Tibial artery (tissue), 4 donors: ENCODE measurements around the gene SUSD2.
"Not testable (repeated sequence)": the region's sequence is repeated elsewhere in the genome, so short reads cannot be mapped to it uniquely, and the experiment has no call there.

ENCODE experiments used
- DNase-seq, 2 donors: peaks; one replicate each; pipeline ENCODE4 v3.0.0-alpha.2; 2019
- H3K27ac ChIP-seq, 2 donors: fragments of 200-600 bp; sonication (generic) in 1 of 2; 1 replicate in 1 of 2; 2 replicates in 1 of 2; pipeline ENCODE4 v1.5.1; 2018 to 2019; ENCODE audit warnings: mild to moderate bottlenecking in 1 of 2
- H3K27me3 ChIP-seq, 2 donors: fragments of 200-600 bp; sonication (generic) in 1 of 2; one replicate each; pipeline versions ENCODE4 v1.5.1 to v1.6.0; 2016 to 2019
- H3K36me3 ChIP-seq, 3 donors: fragments of 200-600 bp; sonication (generic) in 2 of 3; one replicate each; pipeline ENCODE4 v1.5.1; 2016 to 2019; ENCODE audit warnings: mild to moderate bottlenecking in 2 of 3
- H3K4me1 ChIP-seq, 4 donors: fragments of 200-600 bp; sonication (generic) in 2 of 4; 1 replicate in 3 of 4; 2 replicates in 1 of 4; pipeline ENCODE4 v1.5.1; 2016 to 2019
- H3K4me3 ChIP-seq, 2 donors: fragments of 200-600 bp; sonication (generic) in 1 of 2; 1 replicate in 1 of 2; 2 replicates in 1 of 2; pipeline ENCODE4 v1.5.1; 2018 to 2019; ENCODE audit warnings: mild to moderate bottlenecking in 2 of 2
- H3K9me3 ChIP-seq, 3 donors: fragments of 200-600 bp; sonication (generic) in 1 of 3; one replicate each; pipeline ENCODE4 v1.5.1; 2016 to 2019
- CTCF ChIP-seq, 2 experiments: fragments of 200-600 bp in 1 of 2; fragments of 450-650 bp in 1 of 2; IDR thresholded peaks; one replicate each; pipeline ENCODE4 v1.5.1; 2017 to 2019; ENCODE audit warnings: antibody characterized with exemption in 2 of 2, mild to moderate bottlenecking in 1 of 2, moderate library complexity in 1 of 2
- intact Hi-C: fragments of 100-400 bp; cut with DNase I; formaldehyde crosslinking; loops from one replicate; pipeline ENCODE4 v1.15.0; 2023; ENCODE audit warnings: low total_unique reads

SUSD2 gene

GRCh38 chr22:24180316-24181087 is 785 bp upstream of the SUSD2 start:
- Histone ChIP-seq H3K27me3 (no peaks in the 10 kb centered on the region), H3K27ac (peak overlapping the region; percentile 87 to 96), H3K9me3 (no peaks in the 10 kb centered on the region), H3K4me1 (peaks cover 14 to 97% (median 90%) of the 10 kb centered on the region in 4 donors), H3K4me3 (no peak overlapping the region), H3K36me3 (peaks cover 11 to 42% (median 19%) of the 10 kb centered on the region in 3 donors)
- no peak for DNase-seq
- intact Hi-C loops = no loop called here
- no peak for TF ChIP-seq CTCF (IDR thresholded peaks at IDR 0.05)

DNA sequence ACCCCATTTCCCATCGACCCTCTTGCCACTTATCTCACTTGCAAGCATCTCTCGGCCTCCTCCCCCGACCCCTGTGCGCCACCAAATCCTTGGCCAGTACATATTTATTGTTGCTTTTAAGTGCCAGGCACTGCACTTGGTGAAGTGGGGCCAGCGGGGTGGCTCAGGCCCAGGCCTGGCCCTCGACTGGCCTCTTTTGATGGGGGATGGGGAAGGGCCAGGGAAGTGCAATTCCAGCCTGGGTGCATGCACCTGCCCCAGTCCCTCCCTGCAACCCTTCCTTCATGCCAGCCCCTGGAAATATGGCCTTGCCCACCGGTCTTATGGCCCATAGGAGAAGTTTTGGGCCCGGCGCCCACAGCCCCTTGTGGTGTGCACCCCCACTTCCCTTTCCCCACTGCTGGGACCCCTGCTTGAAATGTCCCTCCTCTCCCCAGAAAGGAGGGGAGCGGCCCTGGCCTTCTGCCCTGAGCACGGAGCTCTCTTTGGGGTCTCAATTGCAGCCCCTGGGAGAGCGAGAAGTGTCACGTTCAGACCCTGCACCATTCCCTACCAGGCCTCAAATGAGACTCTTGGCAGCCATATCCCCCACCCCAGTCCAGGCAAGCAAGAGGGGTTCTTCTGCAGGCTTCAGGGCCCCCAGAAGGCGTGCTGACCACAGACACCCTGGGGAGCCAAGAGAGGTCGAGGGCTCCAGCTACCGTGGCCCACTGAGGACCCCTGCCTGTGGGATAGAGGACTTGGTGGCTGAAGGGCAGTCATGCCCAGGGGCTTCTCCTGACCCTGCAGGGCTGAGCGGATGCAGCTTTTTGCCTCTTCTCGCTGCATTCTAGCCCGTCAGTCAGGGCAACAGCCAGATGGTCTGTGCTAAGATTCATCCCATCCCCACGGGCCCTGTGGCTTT is 961 bp downstream of the SUSD2 start:
- intact Hi-C loops = no loop called here
- Histone ChIP-seq H3K27ac (peak overlapping the region; percentile 87 to 96), H3K4me3 (peak overlapping the region; percentile 50 to 53), H3K36me3 (peaks cover 28 to 48% (median 35%) of the 10 kb centered on the region in 3 donors), H3K27me3 (no peaks in the 10 kb centered on the region), H3K9me3 (no peaks in the 10 kb centered on the region), H3K4me1 (peaks cover 8 to 82% (median 73%) of the 10 kb centered on the region in 4 donors)
- DNase-seq = no peak
- TF ChIP-seq CTCF (IDR thresholded peaks at IDR 0.05) = peak in 1 of 2 experiments; percentile 30

- H3K4me1 ChIP-seq = peaks cover 6 to 76% (median 67%) of the 10 kb centered on the region in 4 donors
- peak overlapping the region; percentile 50 to 53 for H3K4me3 ChIP-seq
- H3K27me3 ChIP-seq, DNase-seq, intact Hi-C loops, H3K9me3 ChIP-seq: not testable (repeated sequence)
- H3K27ac ChIP-seq = peak overlapping the region; percentile 87 to 96
- peak in 1 of 2 experiments; percentile 3 for TF ChIP-seq CTCF (IDR thresholded peaks at IDR 0.05)
- H3K36me3 ChIP-seq = peaks cover 28 to 48% (median 41%) of the 10 kb centered on the region in 3 donors
Observed at GRCh38 chr22:24182900-24183246, 1.6 kb downstream of the SUSD2 start.

GRCh38 chr22:24183321-24184031 is 2.2 kb downstream of the SUSD2 start:
- TF ChIP-seq CTCF (IDR thresholded peaks at IDR 0.05) = no peak
- DNase-seq = no peak
- H3K36me3 ChIP-seq = peaks cover 28 to 48% (median 41%) of the 10 kb centered on the region in 3 donors
- H3K4me3 ChIP-seq = peak overlapping the region; percentile 50 to 53
- intact Hi-C loops = no loop called here
- no peaks in the 10 kb centered on the region for H3K27me3 ChIP-seq
- H3K9me3 ChIP-seq = no peaks in the 10 kb centered on the region
- H3K4me1 ChIP-seq = peaks cover 3 to 72% (median 61%) of the 10 kb centered on the region in 4 donors
- H3K27ac ChIP-seq = peak overlapping the region; percentile 87 to 96

GRCh38 chr22:24184057-24184798 is 2.9 kb downstream of the SUSD2 start:
- intact Hi-C loops = no loop called here
- DNase-seq = no peak
- H3K9me3 ChIP-seq = no peaks in the 10 kb centered on the region
- peaks cover 28 to 50% (median 42%) of the 10 kb centered on the region in 3 donors for H3K36me3 ChIP-seq
- peaks cover 0 to 74% (median 63%) of the 10 kb centered on the region in 4 donors for H3K4me1 ChIP-seq
- H3K4me3 ChIP-seq = peak overlapping the region; percentile 50 to 53
- no peak for TF ChIP-seq CTCF (IDR thresholded peaks at IDR 0.05)
- no peaks in the 10 kb centered on the region for H3K27me3 ChIP-seq
- H3K27ac ChIP-seq = peak overlapping the region; percentile 87 to 96
